C1 segment of cervical spinal cord (tissue), 14 donors: ENCODE results near the gene IL25.
"Not testable (repeated sequence)": the region's sequence is repeated elsewhere in the genome, so short reads cannot be mapped to it uniquely, and the experiment has no call there.

ENCODE experiments used
- DNase-seq, 14 donors: peaks; one replicate each; lab custom pipeline; 2025; lab: John Stamatoyannopoulos, UW

IL25 gene

DNA sequence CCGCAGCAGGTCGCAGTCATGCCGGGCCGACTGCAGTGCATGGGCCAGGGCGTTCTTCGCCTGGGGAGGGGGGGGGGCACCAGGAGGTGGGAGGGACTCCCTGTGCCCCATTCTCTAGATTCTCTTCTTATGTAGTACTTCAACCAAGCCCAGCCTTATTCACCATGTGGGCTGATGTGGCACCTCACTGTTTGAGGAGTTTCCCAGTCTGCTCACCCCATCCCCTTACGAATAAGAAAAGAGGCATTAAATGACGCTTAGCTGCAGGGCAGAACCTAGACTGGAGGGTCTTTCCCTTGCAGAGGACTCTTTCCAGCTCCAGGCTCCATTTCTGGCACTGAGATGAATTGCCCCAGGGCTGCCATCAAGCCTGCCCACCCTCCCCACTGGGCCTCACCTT lies 16.4 kb downstream of the IL25 start:
- no peak for DNase-seq

DNA sequence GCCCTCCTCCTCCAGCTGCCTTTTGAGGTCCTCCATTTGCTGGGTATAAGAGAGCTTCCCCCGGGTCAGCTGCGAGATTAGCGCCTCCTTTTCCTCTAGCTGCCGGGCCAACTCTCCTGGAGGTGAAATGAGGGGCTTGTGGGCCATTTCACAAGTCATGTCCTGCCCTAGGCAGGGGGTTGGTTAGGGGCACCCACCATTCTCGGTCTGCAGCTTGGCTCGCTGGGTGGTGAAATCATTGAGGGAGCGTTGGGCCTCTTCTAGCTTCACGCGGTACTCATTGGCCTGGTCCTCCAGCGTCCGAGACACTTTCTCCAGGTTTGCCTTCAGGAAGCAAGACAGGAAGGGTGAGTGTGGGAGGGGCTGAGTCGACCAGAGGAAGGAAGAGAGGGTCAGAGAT lies 16.8 kb downstream of the IL25 start:
- DNase-seq, result no peak

DNA sequence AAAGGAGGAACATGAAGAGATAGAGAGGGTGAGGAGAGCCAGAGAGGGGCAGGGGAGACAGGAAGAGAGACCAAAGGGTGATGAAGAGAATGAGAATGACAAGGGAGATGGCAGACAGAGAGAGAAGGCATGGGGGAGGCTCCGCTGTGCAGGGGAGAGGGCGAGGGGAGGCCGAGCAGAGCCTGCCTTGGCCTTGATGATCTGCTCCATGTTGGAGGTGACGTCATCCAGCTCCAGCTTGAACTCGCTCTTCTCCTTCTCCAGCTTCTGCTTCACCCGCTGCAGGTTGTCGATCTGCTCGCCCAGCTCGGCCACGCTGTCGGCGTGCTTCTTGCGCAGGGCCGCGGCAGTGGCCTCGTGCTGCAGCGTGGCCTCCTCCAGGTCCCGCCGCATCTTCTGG lies 17.3 kb downstream of the IL25 start:
- not testable (repeated sequence) for DNase-seq

DNA sequence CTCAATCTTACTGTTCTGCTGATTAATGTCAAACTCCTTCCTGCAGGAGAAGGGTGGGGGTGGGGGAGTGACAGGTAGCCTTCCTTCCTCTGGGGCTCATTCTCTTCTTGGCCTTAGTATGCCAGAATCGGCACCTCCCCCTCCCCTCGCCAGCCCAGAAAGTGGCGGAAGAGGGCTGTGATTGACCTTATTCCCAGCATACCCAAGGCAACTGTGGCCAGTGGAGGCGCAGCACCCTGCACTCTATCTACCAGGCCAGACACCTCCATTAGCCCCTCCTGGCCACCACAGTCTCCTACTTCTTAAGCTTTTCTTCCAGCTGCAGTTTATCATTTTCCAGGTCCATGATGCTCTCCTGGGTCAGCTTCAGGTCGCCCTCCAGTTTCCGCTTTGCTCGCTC lies 20.0 kb downstream of the IL25 start:
- DNase-seq, result no peak

DNA sequence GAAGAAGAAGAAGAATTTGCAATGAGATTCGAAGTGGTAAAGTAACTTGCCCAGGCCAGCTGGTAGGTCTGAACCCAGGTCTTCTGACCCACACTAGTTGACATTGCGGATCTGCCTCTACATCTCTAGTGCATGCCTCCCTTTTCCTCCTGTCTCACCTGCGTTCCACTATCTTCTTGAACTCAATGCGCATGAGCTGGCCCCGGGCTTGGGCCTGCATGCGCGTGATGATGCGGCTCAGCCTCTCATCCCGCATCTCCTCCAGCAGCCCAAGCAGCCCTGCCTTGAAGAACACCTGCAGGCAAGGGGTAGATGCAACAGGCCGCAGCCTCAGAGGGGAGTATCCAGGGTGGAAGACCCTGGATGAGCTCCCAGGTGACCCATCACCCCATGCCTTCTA lies 23.5 kb downstream of the IL25 start:
- no peak for DNase-seq

DNA sequence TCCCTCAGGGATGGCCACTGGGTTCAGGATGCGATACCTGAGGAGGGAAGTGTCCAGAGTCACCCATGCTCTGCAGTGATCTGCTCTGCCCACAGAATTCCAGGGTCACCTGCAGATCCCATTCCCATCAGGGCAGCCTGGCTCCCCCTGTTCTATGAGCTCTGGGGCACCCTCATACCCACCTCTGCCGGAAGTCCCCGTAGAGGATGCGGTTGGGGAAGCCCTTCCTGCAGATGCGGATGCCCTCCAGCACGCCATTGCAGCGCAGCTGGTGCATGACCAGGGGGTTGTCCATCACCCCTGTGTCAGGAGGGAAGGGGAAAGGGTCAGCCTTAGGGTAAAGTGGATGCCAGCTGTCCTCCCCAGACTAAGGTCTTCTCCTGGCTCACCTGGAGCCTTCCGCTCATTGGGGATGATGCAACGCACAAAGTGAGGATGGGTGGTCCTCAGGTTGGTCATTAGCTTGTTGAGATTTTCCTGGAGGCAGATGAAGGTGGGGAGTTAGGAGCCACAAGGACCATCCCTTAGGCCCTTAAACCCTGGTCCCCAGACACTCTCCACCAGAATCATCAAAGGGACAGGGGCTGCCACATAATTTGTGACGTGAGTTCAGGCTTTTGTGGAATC lies 24.3 kb downstream of the IL25 start:
- no peak for DNase-seq

DNA sequence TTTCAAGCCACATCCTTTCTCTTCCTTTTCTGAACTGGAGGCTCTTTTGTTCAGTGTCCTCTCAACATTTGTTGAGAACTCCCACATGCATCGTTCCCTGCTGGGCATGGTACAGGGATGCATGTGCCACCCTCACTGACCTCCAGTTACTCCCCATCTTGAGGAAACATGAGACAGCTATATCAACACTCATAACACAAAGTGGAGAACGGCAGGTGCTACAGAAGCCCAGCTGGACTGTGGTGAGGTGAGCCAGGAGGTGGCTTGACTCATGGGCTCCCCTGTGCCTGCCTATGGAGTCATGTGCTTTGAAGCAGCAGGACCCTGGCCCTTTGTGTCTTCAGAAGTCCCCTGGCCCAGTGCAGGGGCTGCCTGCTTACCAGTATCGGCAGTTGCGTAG lies 25.7 kb downstream of the IL25 start:
- DNase-seq, result no peak

DNA sequence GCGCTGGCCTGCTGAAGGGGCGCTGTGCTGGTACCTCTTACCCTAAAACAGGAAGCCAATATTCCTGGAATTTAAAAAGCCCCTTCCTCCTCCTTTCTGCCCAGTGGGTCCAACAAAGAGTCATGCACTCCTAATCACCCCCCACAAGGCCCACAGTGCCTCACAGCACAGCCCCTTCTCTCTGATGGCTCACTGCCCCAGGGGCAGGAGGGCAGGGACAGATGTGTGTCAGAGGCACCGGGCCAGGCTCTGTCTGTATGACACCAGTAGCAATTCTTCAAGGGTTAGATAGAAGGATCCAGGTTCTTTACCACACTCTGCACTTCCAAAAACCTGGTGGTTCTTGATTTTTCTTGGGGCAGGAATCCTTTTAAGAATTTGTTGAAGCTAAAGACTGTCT lies 26.5 kb downstream of the IL25 start:
- DNase-seq, result no peak

DNA sequence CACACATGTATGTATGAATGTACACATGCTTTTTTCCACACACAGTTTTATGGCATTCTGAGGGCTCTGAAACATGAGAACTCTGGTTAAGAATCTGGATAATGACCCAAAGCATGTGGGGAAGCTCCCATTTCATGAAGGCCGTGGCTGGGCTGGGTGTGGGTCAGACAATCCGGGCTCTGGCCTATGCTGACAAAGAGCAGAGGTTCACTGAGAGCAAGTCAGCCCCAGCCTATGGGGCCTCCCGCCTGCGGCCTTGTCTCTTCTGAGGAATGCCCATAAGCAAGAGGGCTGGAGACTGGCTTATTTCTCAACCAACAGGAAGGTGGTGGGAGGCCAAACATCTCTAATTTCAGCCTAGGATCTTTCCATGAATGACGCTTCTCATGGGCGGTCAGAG lies 27.0 kb downstream of the IL25 start:
- DNase-seq, result no peak

DNA sequence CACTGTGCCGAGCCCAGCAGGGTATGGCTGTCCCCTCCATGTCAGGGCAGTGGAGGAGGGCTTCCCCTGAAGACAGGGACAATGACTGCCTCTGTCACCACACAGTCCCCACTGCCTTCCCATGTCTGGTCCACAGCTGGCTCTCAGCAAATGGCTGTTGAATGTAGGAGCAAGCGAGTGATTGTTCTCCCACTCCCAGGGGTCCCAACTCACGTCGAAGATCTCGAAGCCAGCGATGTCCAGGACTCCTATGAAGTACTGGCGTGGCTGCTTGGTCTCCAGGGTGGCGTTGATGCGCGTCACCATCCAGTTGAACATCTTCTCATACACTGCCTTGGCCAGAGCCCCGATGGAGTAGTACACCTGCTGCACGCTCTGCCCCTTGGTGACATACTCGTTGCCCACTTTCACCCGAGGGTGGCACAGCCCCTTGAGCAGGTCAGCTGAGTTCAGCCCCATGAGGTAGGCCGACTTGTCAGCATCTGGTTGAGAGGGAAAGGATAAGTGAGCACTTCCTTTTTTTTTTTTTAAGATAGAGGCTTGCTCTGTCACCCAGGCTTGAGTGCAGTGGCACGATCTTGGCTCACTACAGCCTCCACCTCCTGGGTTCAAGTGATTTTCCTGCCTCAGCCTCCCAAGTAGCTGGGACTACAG lies 28.0 kb downstream of the IL25 start:
- DNase-seq, result not testable (repeated sequence)

DNA sequence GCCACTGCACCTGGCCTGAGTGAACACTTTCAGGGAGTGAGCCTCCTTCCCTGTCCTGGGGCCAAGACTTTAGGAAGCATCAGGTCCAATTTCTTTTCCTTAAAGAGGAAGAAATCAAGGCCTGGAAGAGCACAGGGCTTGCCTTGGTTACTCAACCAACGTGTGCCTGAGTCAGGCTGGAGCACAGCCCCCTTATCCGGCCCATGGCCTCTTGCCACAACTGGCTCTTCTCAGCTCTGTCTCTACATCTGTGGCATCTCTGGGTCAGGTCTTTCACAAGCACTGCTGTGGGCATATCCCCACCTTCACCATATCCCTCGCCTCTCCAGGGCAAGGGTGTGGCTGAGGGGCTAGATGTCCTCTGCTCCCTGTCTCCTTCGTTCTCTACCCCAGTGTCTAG lies 28.7 kb downstream of the IL25 start:
- DNase-seq, result no peak

DNA sequence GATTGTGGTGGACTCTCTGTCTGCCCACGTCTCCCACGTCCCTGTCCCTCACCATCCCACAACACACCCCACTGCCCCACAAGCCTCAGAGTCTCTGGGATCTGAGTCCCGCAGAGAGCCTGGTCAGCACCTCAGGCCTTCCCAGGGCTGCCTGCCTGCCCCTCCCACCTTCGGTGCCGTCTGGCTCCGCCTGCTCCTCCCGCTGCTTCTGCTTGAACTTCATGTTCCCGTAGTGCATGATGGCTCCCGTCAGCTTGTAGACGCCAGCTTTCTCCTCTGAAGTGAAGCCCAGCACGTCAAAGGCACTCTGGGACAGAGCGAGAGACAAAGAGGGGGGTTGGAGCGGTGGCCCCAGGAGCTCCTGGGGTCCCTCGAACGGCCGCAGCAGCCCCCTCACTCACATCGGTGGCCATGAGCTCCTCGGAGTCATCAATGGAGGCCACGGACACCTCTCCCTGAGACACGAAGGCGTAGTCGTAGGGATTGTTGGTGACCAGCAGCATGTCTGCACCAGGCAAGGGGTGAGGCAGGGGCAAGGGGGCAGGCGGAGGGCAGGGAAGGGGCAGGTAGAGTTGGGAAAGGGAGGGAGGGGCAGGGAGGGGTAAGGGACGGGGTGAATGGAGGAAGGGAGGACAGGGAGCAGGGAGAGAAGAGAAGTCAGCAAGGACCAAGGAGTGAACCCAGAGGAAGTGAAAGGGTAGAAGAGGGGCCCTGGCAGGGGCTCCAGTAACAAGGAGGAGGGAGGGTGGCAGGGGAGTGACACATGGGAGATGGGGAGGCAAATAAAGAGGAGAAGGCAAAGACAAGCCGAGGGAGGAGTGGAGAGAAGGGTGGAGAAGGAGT lies 29.9 kb downstream of the IL25 start:
- DNase-seq, result no peak

DNA sequence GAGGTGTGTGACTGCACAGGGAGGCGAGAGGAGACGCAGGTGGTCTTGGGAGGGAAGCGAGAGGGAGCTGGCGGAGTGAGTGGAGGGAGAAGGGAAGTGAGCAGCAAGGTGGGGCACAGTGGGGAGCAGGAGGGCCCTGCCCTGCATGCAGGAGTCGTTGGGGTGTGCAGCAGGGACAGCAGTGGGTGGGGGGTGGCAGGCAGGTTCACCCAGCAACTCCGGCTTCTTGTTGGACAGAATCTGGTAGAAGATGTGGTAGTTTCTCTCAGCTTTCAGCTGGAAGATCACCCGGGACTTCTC lies 30.5 kb downstream of the IL25 start:
- no peak for DNase-seq

DNA sequence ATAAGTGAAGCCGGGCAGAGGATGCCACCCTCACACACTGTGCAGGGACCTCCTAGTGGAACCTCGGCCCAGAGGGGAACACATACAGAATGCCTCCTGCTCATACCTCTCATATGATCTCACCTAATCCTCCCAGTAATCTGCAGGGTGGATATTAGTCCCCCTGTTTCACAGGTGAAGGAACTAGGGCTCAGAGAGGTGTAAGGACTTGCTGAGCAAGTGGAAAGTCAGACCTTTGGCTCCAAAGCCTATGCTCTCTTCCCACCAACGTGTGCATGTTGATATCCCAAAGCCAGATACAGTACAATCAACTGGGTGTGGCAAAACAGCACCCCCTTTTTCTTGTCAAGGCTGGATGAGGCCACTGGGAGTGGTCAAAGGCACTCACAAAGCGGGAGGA lies 31.3 kb downstream of the IL25 start:
- DNase-seq, result no peak

DNA sequence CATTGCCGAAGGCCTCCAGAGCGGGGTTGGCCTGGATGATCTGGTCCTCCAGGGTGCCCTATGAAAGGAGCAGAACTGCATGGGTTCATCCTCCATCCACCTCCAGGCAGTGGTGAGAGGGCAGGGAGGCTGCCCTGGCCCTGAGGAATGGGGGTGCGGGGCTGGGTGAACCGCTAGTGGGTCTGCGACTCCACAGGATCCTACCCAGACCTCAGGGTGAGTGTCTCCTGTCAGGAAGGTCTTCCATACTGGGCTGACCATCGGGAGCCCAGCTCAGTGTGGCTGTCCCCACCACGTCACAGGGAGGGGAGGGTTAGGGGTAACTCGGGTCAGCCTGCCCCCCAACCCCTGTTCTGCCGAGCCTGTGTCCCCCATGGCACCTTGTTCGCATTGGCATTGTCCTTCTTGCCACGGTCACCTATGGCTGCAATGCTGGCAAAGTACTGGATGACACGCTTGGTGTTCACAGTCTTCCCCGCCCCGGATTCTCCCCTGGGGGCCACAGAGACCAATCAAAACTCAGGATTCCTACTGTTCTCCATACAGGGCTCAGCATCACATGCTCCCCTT lies 31.8 kb downstream of the IL25 start:
- no peak for DNase-seq

DNA sequence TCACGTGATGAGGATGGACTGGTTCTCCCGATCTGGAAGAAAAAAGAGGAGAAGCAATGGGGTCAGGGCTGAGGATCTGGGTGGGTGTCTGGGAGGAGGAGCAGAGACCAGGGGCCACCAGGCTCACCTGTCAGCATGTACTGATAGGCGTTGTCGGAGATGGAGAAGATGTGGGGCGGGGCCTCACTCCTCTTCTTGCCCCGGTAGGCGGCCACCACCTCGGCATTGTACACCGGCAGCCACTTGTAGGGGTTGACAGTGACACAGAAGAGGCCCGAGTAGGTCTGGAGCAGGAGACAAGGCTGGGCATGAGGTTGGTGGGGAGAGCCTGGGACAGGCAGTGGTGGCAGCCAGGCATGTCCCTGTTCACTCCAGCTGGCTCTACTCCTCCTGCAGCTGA lies 32.5 kb downstream of the IL25 start:
- no peak for DNase-seq

DNA sequence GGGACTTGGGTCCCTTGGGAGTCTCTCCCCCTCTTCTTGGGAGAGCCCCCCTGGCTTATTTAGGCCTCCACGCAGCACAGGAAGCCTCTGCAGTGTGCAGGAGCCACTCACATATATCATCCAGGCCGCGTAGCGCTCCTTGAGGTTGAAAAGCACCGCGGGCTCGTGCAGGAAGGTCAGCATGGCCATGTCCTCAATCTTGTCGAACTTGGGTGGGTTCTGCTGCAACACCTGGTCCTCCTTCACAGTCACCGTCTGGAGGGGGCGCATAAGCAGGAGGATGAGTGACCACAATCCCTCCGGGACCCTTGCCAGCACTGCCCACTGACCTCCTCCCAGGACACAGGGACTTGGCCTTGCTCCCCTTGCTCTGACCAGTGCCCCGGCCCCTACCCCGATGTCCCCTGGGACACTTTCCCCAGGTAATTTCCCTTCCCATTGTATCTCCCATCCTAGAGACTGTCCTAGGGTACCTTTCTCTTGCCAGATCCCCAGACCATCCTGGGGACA lies 33.0 kb downstream of the IL25 start:
- DNase-seq, result no peak

DNA sequence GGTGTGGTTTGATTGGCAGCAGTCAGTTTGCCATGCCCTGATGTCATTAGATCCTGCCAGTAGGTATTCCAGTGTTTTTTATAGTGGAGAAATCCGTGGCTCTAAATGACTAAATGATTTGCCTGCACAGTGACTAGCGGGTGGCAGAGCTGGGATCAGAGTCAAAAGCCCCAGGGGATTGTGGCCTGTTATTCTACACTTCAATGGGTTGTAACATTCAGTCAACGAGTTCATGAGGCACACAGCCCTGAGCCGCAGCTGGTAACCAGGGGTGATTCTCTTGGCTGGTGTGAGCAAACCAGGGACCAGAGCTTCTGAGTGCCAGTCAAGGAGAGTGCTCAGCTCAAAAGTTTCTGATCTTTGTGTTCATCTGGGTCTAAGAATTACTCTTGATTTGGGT lies 33.6 kb downstream of the IL25 start:
- peak in 9 of 14 donors; percentile 2 to 49 (median 7) for DNase-seq

DNA sequence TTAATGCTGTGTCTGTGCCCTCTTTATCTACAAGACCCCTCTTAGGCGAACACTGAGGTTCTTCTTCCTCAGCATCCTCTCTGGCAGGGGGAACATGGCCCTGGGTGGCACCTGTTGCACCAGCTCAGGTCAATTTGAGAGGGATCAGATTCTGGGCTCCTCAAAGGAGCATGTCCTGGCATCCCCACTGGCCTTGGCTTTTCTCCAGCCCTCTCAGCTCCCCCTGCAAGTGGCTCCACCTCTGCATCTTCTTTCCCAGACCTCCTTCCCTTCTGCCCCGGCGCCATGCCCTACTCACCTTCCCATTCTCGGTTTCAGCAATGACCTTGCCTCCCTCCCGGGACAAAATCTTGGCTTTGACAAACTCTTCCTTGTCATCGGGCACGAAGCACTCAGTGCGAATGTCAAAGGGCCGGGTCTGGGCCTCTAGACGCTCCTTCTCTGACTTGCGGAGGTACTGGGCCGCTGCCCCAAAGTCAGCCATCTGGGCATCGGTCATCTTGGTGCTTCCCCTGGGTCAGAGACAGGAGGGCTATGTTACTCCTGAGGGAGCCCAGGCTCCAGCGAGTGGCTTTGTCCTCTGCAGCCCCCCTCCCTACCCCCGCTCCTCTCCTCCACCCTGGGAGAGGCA lies 34.2 kb downstream of the IL25 start:
- DNase-seq, result no peak

DNA sequence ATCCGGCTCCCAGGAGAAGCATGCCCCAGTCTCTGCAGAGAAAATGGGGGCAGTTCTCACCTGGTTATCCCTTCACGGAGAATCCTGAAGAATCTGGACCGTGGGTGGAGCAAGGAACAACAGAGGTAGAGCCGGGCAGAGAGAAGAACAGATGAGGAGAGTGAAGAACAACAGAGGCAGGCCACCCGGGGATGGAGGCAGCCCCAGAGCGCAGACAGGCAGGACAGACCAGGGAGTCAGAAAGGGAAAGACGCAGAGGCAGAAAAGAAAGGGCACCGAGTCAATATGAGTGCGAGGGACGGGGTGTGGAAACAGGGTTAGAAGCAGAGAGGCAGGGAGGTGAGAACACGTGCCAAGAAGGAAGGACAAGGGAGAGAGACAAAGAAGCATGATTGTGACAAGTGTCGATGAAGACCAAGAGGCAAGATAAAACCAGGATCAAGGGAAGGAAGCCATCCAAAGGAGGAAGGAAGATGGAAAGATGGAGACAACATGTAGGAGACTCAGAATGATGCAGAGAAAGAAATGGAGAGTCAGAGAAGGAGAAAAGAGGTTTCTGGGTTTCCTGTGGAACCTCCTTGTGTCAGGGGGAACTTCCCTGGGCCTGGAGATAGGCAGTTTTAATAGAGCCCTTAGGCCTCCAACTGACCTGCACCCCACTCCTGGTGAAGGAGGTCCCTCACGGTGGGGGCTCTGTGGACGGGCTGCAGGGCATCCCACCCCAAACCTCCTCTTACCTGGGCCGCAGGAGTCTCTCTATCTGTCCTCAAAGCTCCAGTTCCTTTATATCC lies 35.1 kb downstream of the IL25 start, which contains the start of gene MYH6:
MYH6 (minus strand) TSS at position 758 of the 791 bp plus-strand sequence. CDS start 1,050 bp downstream, outside the sequence.
- no peak for DNase-seq

DNA sequence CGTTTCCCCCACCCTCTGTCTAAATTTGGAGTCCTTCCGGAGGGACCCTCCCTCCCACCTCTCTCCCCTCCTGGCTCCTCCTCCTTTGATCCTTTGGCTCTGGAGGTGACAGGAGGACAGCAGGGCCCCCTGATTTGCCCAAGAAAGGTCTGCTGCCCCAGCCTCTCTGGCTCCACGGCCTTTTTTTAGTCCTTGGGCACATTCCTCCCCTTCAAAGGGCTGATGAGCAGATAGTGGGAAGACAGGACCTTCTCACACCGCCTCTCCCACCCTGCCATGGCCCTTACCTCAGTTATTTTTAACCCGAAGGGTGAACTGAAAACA lies 35.7 kb downstream of the IL25 start:
- DNase-seq, result no peak
